HepG2 (cell line): Measurements from ENCODE around the gene MTFR1L. TPM values are rescaled to one million over a fixed set of nuclear protein-coding genes. Genes with fewer than 3 reads are reported as not detected.

ENCODE experiments used
- AGO1 ChIP-seq: fragments of 200-400 bp; formaldehyde crosslinking; IDR thresholded peaks from 2 replicates; pipeline ENCODE4 v1.6.1; 2017; ENCODE audit warnings: mild to moderate bottlenecking, low read depth, low read length, moderate library complexity; ENCODE audit not compliant: poor library complexity, severe bottlenecking
- CTCF ChIP-seq: sonication (generic); formaldehyde crosslinking; IDR thresholded peaks from 2 replicates; pipeline ENCODE4 v1.5.0; 2020; ENCODE audit warnings: mild to moderate bottlenecking, missing genetic modification reagents, moderate library complexity
- DRAP1 ChIP-seq: IDR thresholded peaks from 2 replicates; pipeline ENCODE4 v1.6.1; 2016; ENCODE audit warnings: missing genetic modification reagents, missing compliant biosample characterization
- HOMEZ ChIP-seq: IDR thresholded peaks from 2 replicates; pipeline ENCODE4 v1.6.1; 2016; ENCODE audit warnings: low read depth
- HOXA7 ChIP-seq: sonication (generic); formaldehyde crosslinking; IDR thresholded peaks from 2 replicates; pipeline ENCODE4 v1.8.1; 2022; ENCODE audit warnings: mild to moderate bottlenecking, missing genetic modification reagents, moderate library complexity
- HOXA9 ChIP-seq: sonication (generic); formaldehyde crosslinking; IDR thresholded peaks from 2 replicates; pipeline ENCODE4 v1.8.1; 2022; ENCODE audit warnings: missing genetic modification reagents, mild to moderate bottlenecking, moderate library complexity, borderline replicate concordance
- MED1 ChIP-seq: sonication (generic); formaldehyde crosslinking; IDR thresholded peaks from 2 replicates; pipeline ENCODE4 v1.4.0; 2020; ENCODE audit warnings: missing genetic modification reagents
- MZF1 ChIP-seq: sonication (generic); formaldehyde crosslinking; IDR thresholded peaks from 2 replicates; pipeline ENCODE4 v1.8.1; 2023; ENCODE audit warnings: mild to moderate bottlenecking, missing genetic modification reagents, borderline replicate concordance
- PREB ChIP-seq: sonication (generic); formaldehyde crosslinking; IDR thresholded peaks from 2 replicates; pipeline ENCODE4 v1.4.0; 2020; ENCODE audit warnings: missing genetic modification reagents
- SYNCRIP ChIP-seq: fragments of 200-400 bp; formaldehyde crosslinking; IDR thresholded peaks from 2 replicates; pipeline ENCODE4 v1.6.1; 2018; ENCODE audit warnings: mild to moderate bottlenecking, low read depth, low read length; ENCODE audit not compliant: insufficient read depth
- TEF ChIP-seq: sonication (generic); formaldehyde crosslinking; IDR thresholded peaks from 2 replicates; pipeline ENCODE4 v1.5.0; 2020; ENCODE audit warnings: missing genetic modification reagents
- THYN1 ChIP-seq: sonication (generic); formaldehyde crosslinking; IDR thresholded peaks from 2 replicates; pipeline ENCODE4 v1.8.1; 2023; ENCODE audit warnings: low read depth, mild to moderate bottlenecking, moderate library complexity, missing genetic modification reagents, borderline replicate concordance
- ZMYM4 ChIP-seq: sonication (generic); formaldehyde crosslinking; IDR thresholded peaks from 2 replicates; pipeline ENCODE4 v1.8.1; 2023; ENCODE audit warnings: mild to moderate bottlenecking, missing genetic modification reagents
- ZNF558 ChIP-seq: sonication (generic); formaldehyde crosslinking; IDR thresholded peaks from 2 replicates; pipeline ENCODE4 v1.9.0; 2022; ENCODE audit warnings: mild to moderate bottlenecking, missing genetic modification reagents, borderline replicate concordance
- ZNF570 ChIP-seq: sonication (generic); formaldehyde crosslinking; IDR thresholded peaks from 2 replicates; pipeline ENCODE4 v1.4.0; 2020; ENCODE audit warnings: mild to moderate bottlenecking, missing genetic modification reagents, borderline replicate concordance
- ZNF614 ChIP-seq: IDR thresholded peaks from 2 replicates; pipeline ENCODE4 v1.6.1; 2018; ENCODE audit warnings: missing biosample characterization, missing genetic modification reagents, inconsistent platforms, borderline replicate concordance
- ZNF749 ChIP-seq: sonication (generic); formaldehyde crosslinking; IDR thresholded peaks from 2 replicates; pipeline ENCODE4 v1.8.0; 2022; ENCODE audit warnings: mild to moderate bottlenecking, missing genetic modification reagents, moderate library complexity, borderline replicate concordance
- ZNF777 ChIP-seq: sonication (generic); formaldehyde crosslinking; IDR thresholded peaks from 2 replicates; pipeline ENCODE4 v1.4.0; 2020; ENCODE audit warnings: missing genetic modification reagents
- ZNF878 ChIP-seq: sonication (generic); formaldehyde crosslinking; IDR thresholded peaks from 2 replicates; pipeline ENCODE4 v1.8.1; 2023; ENCODE audit warnings: mild to moderate bottlenecking, missing genetic modification reagents, moderate library complexity
- ZSCAN5A ChIP-seq: sonication (generic); formaldehyde crosslinking; IDR thresholded peaks from 2 replicates; pipeline ENCODE4 v1.8.0; 2022; ENCODE audit warnings: mild to moderate bottlenecking, missing genetic modification reagents, borderline replicate concordance
- polyA plus RNA-seq, 8 experiments: library from polyadenylated mRNA; depleted of rRNA in 3 of 8; stranded (reverse) in 7 of 8; unstranded in 1 of 8; fragments of >200 nt; fragmentation: Illumina TruSeq in 4 of 8; extraction: Trizol in 4 of 8; gene quantifications; 2 replicates each; pipeline versions ENCODE4 v1.2.1 to v1.2.3, GENCODE V29; 2011 to 2016; ENCODE audit warnings: low read depth in 4 of 8, missing spikeins in 1 of 8, mixed read lengths in 1 of 8; ENCODE audit not compliant: insufficient read depth in 1 of 8
- total RNA-seq, 5 experiments: library from RNA; depleted of rRNA; stranded (reverse); fragments of >200 nt; fragmentation: Illumina TruSeq; extraction: Trizol; gene quantifications; 2 replicates each; pipeline ENCODE4 v1.2.3, GENCODE V29; 2016; ENCODE audit warnings: low read depth in 1 of 5

MTFR1L gene
- total and polyA plus RNA-seq, 2 of the 13 experiments (the other 11 are each of a cell fraction or from before 2014, with no cell fraction given): 38.0 to 55.7 TPM

GRCh38 chr1:25858906-25859789 is 39.4 kb downstream of the MTFR1L start, which contains the start of gene AUNIP (continued):
- TF ChIP-seq ZNF749 (CRISPR knock-in tag) (no peak), HOXA9 (0 out of 2 replicates have a peak, but pooled peaks have one; percentile 88), ZNF570 (CRISPR knock-in tag) (no peak), DRAP1 (CRISPR knock-in tag) (peak; percentile 98), ZNF558 (CRISPR knock-in tag) (peak; percentile 42; the same call in 1 of the 2 replicates), CTCF (CRISPR knock-in tag) (peak; percentile 24; the same call in 1 of the 2 replicates), TEF (CRISPR knock-in tag) (0 out of 2 replicates have a peak, but pooled peaks have one; percentile 17), PREB (CRISPR knock-in tag) (no peak), ZNF878 (0 out of 2 replicates have a peak, but pooled peaks have one; percentile 60), THYN1 (CRISPR knock-in tag) (peak; percentile 48; the same call in 1 of the 2 replicates), AGO1 (peak; percentile 37), ZSCAN5A (CRISPR knock-in tag) (peak; percentile 63; the same call in 1 of the 2 replicates), ZNF614 (CRISPR knock-in tag) (no peak; the same call in 1 of the 2 replicates), ZNF777 (CRISPR knock-in tag) (peak; percentile 37; the same call in 1 of the 2 replicates), SYNCRIP (no peak), MZF1 (CRISPR knock-in tag) (no peak; the same call in 1 of the 2 replicates), MED1 (peak; percentile 72), HOXA7 (CRISPR knock-in tag) (0 out of 2 replicates have a peak, but pooled peaks have one; percentile 37), ZMYM4 (CRISPR knock-in tag) (peak; percentile 68), HOMEZ (CRISPR knock-in tag) (0 out of 2 replicates have a peak, but pooled peaks have one; percentile 16)
